ENCODE measurements around the gene HEPN1.

The HEPN1 gene

DNA sequence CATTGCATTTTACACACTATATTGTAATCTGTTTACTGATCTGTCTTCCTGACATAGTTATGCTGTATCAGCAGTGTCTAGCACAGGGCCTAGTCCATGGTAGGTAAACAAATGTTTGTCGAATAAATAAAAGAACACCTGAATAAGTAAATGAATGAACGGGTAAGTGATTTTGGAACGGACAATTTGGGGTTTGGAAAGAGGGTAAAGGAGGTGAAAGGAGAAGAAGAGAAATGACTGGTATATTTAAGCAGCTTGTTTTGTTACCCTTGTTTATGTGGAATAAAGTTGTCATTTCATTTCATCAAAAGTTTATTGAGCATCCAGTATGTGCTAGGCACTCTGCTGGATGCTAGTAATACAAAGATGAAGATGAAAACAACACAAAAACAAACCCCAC lies at the start of gene HEPN1:
Gene HEPN1, plus strand, starts transcription at position 301 of the 400 bp plus-strand sequence.
- no peak for DNase-seq (ENCODE audit: low spot score)

DNA sequence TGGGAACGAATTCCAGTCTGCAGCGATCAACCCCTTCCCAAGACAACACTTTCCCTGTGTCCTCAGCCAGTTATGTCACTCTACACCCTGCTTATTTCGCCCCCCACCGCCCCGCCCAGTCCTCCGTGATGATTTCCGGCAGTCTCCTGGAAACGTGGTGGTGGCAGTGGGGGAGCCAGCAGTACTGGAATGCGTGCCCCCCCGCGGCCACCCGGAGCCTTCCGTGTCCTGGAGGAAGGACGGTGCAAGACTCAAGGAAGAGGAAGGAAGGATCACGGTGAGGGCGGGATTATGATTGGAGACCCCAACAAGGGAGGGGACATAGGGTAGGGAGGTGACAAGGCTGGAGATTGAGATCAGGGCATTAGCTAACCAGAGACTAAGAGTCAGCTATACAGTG lies 49.7 kb upstream of the HEPN1 start:
- no peak for DNase-seq (ENCODE audit: low spot score)

DNA sequence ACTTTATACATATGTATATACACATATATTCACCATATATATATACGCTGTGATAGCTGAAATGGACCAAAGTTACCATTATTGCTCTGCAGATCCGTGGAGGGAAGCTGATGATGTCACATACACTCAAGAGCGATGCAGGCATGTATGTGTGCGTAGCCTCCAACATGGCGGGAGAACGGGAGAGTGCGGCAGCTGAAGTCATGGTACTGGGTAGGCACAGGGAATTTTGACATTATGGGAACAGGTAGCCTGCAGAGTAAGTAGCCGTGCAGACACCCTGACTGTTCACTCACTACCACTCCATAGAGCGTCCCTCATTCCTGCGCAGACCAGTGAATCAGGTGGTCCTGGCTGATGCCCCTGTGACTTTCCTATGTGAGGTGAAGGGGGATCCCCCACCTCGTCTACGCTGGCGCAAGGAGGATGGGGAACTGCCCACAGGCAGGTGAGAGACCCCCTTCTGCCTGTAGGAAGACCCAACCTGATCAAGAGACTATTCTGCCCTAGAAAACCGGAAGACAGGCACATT lies 49.1 kb upstream of the HEPN1 start:
- no peak for DNase-seq (ENCODE audit: low spot score)

DNA sequence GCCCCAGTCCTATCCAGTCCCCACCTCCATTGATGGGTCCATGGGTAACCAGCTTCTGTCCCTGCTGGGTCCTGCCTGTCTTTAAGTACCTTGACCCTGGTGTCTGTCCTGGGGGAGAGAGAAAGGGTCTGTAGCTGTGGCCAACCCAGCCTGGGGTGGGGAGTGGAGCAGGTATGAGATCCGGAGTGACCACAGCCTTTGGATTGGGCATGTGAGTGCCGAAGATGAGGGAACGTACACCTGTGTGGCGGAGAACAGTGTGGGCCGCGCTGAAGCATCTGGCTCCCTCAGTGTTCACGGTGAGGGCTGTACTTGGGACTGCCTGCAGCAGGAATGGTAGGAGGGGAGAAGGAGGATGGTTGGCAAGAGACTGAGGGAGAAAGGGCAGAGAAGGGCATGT lies 48.6 kb upstream of the HEPN1 start:
- DNase-seq (ENCODE audit: low spot score), result no peak

DNA sequence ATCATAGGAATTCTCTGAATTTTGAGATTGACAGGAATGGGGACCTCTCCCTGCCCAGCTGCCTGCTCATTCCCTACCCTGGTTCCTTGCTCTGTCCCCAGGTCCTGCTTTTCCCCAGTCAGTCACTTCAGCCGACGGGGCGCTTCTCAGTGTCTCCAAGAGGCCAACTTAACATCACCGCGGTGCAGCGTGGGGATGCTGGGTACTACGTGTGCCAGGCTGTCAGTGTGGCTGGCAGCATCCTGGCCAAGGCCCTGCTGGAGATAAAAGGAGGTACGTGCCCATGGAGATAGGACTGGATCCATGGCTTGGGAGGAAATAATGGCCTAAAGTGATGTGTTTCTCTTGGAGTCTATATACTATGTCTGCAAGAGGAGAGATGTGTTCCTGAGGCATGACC lies 46.8 kb upstream of the HEPN1 start:
- DNase-seq (ENCODE audit: low spot score), result no peak

DNA sequence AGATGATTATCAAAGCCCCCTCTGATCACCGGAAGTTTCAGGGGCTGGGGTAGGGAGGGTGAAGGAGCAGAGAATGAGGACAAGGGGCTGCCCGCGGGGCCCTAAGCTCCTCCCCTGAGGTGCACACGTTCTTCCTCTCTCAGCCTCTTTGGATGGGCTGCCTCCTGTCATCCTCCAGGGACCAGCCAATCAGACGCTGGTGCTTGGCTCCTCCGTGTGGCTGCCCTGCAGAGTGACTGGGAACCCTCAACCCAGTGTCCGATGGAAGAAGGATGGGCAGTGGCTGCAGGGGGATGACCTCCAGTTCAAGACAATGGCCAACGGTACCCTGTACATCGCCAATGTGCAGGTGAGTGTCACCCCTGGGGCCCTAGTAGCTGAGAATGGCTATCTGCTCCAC lies 46.3 kb upstream of the HEPN1 start:
- no peak for DNase-seq (ENCODE audit: low spot score)

DNA sequence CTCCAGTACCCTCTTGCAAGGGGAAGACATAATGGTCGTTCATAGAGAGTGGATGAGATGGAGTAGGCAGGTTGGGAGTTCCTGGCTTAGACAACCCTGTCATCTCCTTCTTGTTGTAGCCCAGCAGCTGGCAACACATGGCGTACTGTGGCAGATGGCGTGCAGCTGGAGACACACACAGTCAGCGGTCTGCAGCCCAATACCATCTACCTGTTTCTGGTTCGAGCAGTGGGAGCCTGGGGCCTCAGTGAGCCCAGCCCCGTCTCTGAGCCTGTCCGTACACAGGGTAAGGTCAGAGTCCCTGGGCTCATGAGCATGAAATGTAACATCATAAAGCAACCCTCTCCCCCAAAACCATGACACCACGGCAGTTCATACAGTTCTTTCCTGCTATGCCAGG lies 45.1 kb upstream of the HEPN1 start:
- no peak for DNase-seq (ENCODE audit: low spot score)

DNA sequence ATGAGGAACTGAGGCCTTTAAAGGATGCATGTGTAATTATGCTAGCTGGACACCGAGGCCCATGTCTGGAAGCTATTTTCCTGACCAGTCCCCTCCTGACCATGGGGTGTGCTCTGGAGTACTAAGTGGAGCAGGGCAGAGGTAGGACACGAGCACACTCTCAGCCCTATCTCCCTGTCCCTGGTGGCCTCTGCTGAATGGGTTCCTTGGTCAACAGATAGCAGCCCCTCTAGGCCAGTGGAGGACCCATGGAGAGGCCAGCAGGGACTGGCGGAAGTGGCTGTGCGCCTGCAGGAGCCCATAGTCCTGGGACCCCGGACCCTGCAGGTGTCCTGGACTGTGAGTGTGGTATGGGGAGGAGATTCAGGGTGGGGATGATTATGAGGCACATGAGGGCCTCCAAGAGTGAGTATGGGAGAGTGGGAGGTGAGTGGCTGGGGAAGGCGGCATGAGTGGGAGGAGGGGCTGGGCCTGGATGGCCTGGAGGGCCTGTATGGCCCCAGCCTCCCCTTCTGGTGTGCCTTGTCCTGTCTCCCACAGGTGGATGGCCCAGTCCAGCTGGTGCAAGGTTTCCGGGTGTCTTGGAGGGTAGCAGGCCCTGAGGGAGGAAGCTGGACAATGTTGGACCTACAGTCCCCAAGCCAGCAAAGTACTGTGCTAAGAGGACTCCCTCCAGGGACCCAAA lies 44.3 kb upstream of the HEPN1 start:
- DNase-seq (ENCODE audit: low spot score), result no peak

DNA sequence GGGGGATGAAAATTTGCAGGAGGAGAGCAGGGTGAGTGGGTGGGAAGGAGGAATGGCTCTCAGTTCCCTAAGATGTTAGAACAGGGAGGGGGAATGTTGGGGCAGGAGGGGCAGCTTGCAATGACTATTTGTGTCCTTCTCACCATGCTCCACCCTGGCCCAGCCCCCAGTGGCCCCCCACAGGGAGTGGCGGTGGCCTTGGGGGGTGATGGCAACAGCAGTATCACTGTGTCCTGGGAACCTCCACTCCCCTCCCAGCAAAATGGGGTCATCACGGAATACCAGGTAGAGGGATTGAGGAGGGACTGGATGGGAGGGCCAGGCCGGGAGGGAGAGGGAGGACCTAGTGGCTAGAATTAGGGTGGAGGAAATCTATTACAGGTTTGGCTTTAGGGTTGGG lies 43.6 kb upstream of the HEPN1 start:
- DNase-seq (ENCODE audit: low spot score), result no peak

DNA sequence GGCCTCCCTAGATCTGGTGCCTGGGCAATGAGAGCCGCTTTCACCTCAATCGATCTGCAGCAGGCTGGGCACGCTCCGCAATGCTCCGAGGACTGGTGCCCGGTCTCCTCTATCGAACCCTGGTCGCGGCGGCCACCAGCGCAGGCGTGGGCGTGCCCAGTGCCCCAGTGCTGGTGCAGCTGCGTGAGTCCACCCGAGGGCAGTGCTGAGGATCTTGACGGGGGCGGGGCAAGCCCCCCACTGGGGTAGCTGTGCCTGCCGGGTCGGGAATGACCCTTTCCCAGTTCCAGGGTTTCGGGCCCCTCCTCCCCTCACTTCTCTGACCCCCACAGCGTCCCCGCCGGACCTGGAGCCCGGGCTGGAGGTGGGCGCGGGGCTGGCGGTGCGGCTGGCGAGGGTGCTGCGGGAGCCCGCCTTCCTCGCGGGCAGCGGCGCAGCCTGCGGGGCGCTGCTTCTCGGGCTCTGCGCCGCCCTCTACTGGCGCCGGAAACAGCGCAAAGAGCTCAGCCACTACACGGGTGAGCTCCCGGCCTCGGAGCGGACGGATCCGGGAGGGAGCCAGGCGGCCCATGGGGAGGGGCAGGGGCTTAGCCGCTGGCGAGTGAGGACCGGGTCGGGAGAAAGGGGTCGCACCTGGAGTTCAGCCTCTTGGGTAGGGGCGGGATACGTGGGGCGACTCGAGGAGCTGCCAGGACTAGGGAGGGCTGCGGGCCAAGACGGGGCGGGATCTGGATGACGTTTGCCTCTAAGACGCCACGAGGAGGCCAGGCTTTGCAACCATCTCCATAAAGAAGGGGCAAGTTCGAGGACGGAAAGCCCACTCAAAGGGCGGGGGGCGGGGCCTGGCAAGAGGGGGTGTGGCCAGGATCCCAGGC lies 42.9 kb upstream of the HEPN1 start:
- DNase-seq (ENCODE audit: low spot score), result peak; percentile 96

DNA sequence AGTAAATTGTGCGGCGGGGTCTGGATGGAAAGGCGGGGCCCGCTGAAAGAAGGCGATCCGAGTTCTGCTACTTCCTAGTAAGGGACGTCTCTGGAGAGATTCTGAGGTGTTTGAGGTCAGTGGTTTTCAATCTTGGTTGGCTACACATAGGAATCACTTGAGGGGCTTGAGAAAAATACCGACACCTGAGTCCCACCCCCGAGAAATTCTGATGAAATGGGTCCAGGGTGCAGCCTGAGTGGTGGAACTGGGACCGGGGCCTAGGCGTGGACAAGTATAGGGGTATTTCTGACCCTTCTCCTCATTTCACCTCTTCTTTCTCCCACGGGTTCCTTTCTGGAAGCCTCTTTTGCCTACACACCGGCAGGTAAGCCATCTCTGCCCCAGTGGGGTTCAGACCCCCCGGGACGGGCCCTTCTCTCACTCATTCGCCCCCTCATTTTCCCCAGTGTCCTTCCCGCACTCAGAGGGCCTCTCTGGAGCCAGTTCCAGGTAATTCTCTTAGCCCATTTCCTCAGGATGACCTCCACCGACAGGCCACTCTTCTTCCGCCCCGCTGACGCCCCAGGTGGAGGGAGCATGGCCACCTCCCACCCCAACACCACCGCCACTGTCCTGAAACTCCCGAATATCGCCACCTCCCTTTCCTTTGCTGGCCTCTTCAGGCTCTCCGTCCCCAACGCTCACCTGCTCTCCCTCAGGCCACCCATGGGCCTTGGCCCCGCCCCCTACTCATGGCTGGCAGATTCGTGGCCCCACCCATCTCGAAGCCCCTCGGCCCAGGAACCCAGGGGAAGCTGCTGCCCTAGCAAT lies 42.0 kb upstream of the HEPN1 start:
- no peak for DNase-seq (ENCODE audit: low spot score)

DNA sequence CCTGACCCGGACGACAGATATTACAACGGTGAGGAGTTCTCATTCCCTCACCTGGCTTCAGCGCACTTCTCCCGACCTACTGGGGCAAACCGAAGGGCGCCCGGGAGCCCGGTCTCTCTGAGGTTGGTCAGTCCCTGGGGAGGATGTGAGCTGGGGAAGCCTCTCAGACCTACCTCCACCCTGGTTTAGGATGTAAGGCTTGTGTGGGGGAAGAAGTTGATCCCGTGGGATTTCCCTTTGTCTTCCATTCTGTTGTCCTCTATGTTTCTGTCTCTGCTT lies 41.5 kb upstream of the HEPN1 start:
- DNase-seq (ENCODE audit: low spot score), result no peak

DNA sequence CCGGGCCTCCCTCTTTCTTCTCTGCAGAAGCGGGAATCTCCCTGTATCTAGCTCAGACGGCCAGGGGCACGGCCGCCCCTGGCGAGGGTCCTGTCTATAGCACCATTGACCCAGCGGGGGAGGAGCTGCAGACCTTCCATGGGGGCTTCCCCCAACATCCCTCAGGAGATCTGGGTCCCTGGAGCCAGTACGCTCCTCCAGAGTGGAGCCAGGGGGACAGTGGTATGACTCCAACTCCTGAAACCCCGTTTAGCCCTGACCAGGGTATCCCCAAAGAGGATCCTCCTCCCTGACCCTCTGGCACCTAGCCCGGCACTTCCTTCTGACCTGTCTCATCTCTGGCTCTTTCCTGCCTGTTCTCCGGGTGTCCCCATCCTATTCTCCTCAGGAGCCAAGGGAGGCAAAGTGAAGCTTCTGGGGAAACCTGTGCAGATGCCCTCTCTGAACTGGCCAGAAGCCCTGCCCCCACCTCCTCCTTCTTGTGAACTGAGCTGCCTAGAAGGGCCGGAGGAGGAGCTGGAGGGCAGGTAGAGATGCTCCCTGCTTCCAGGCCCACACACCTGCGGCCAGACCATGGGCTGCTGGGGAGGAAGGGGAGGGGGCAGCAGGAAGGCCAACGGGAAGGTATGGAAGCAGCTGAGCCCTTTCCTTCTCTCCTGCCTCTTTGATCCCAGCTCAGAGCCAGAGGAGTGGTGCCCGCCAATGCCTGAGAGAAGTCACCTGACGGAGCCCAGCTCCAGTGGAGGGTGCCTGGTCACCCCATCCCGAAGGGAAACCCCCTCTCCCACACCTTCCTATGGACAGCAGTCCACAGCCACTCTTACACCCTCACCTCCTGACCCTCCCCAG lies 40.9 kb upstream of the HEPN1 start:
- no peak for DNase-seq (ENCODE audit: low spot score)

DNA sequence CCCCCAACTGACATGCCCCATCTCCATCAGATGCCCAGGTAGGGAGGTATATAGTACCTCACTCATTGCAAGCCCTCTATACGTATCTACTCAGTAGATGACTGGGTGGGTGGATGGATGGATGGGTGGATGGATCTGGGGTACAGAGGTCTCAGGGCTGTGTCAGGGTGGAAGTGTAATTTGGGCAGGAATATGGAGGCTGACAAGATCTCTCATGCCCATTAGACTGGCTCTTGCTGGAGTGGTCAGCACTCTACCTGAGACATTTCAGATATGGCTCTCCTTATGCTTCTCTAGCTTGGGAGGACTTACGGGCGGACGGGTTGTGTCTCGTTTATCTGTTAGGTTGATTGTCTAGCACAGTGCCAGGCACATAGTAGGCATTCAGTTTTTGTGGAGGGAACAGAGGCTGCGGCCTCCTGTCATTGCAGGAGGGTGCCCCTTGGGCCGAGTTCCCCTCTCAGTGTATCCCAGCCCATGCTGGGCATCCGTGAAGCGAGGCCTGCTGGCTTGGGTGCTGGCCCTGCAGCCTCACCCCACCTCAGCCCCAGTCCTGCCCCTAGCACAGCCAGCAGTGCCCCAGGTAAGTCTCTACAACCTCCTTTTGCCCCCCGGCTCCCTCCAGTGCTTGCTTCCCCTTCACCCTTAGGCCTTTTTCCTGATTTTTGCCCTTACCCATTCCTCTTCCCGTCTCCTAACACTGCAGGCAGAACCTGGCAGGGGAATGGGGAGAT lies 40.1 kb upstream of the HEPN1 start:
- no peak for DNase-seq (ENCODE audit: low spot score)

DNA sequence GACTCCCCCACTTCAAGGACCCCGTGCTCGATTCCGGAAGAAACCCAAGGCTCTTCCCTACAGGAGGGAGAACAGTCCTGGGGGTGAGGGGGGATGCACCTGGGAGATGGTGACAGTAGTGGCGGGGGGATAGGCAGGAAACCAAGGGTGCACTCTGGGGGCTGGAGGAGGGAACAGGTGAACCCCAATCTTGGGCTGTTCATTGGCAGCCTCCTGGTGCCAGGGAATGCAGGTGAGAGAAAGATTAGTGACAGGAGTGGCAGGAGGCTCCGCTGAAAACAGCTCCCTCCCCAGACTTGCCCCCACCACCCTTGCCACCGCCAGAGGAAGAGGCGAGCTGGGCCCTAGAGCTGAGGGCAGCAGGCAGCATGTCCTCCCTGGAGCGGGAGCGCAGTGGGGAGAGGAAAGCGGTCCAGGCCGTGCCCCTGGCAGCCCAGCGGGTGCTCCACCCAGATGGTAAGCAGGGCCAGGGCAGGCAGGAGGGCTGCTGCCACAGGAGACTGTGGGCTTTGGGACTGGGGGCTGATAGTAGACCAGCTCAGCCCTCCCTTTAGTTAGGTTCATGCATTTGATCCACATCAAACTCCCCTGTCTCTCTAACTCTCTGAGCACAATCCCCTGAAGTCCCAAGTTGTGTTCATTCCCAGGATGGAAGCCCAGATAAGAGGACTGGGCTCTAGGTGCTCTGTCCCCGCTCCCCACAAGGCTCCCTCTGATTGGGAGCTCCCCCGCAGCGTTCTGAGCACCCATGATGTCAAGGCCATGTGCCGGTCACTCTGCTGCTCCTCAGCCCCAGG lies 39.4 kb upstream of the HEPN1 start:
- DNase-seq (ENCODE audit: low spot score), result no peak

DNA sequence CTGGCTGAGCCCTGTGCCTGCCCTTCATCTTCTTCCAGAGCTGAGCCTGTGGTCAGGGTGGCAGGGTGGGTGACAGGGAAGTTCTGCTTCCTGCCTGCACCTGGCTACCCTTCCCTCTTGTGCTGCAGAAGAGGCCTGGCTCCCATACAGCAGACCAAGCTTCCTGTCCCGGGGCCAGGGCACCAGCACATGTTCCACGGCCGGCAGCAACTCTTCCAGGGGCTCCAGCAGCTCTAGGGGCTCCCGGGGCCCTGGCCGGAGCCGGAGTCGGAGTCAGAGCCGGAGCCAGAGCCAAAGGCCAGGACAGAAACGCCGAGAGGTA lies 38.8 kb upstream of the HEPN1 start:
- no peak for DNase-seq (ENCODE audit: low spot score)

DNA sequence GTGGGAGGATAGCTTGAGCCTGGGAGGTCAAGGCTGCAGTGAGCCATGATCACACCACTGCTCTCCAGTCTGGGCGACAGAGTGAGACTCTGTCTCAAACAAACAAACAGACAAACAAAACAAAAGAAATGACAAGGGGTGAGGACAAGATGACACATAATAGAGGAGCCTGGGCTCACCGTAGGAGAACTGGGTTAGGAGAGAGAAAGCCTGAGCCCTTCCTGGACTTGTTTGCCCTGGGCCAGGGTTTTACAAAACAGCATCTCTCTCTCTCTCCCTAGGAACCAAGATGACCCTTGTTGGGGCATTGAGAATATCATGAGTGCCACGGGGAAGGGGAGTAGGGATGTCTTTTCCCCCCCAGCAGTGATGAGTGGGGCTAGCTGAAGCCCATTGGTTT lies 38.1 kb upstream of the HEPN1 start:
- DNase-seq (ENCODE audit: low spot score), result no peak

DNA sequence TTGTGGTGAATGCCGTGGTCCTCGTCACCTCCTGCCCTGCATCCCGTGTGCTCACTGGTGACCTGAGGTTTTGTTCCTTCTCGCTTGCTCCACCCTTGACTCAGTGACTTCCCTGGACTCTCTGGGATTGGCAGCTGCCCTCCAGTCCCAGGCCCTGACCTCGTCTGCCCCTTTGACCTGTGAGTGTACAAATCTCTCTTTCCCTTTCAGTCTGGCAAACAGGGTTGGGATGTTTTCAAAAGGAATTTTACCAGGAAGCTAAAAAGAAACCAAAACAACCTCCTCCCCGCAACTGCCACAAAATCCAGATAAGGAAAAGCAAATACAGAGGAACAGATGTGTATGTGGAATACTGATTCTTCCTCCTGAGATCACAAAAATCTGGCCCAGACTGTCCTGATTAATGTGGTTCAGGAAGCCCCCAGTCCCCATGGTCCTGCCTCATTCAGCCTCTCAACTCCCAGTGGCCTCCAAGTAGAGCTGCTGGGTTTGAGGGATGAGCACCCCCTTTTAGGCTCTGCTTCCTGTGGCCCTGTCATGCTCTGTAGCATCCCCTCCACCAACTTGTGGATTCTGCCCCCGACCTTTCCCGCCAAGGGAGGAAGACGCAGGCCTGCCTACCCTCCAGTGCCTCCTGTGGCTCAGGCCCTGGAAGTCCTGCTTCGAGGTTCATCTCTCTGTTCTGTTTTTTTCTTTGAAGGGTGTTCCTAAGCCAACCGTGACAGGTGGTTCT lies 36.5 kb upstream of the HEPN1 start:
- DNase-seq (ENCODE audit: low spot score), result no peak

DNA sequence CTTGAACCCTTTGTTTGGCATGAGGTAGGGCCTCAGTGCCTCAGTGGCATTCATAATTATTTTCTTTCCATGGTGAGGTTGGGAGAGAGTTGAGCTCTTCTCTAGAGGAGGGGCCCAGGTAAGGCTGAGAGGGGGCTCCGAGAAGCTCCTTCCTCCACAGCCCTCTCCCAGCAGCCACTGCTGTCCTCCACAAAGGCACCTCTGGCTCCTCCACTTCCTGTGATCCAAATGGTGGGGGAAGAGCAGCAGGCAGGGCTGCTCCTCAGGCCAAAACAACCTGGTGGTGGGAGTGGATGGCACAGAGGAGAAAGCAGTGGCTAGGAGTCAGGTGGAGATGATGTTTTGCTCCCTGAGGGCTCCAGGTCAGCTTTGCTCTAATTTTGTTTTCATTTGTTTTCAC lies 34.7 kb upstream of the HEPN1 start:
- no peak for DNase-seq (ENCODE audit: low spot score)
